GM21515 (cell line): ENCODE measurements around the gene CDKN2AIP.
"Not testable (repeated sequence)": the region's sequence is repeated elsewhere in the genome, so short reads cannot be mapped to it uniquely, and the experiment has no call there.

Source experiments
- ATAC-seq: cut with Tn5 transposase; IDR thresholded peaks from one replicate; pipeline ENCODE4 v1.9.1; 2021; ENCODE audit not compliant: unreplicated experiment

CDKN2AIP gene

GRCh38 chr4:183412821-183413220 lies 31.6 kb upstream of the CDKN2AIP start:
- ATAC-seq = no peak

- no peak for ATAC-seq
These were observed 30.9 kb upstream of the CDKN2AIP start for GRCh38 chr4:183413234-183414200.

- no peak for ATAC-seq
These were observed 27.3 kb upstream of the CDKN2AIP start for GRCh38 chr4:183416879-183417755.

GRCh38 chr4:183422962-183423631 lies 21.3 kb upstream of the CDKN2AIP start:
- no peak for ATAC-seq

GRCh38 chr4:183424109-183424744 lies 20.2 kb upstream of the CDKN2AIP start:
- no peak for ATAC-seq

- ATAC-seq = no peak
These were observed 17.9 kb upstream of the CDKN2AIP start for GRCh38 chr4:183426507-183426906.

GRCh38 chr4:183429489-183429888 lies 14.9 kb upstream of the CDKN2AIP start:
- ATAC-seq = no peak

DNA sequence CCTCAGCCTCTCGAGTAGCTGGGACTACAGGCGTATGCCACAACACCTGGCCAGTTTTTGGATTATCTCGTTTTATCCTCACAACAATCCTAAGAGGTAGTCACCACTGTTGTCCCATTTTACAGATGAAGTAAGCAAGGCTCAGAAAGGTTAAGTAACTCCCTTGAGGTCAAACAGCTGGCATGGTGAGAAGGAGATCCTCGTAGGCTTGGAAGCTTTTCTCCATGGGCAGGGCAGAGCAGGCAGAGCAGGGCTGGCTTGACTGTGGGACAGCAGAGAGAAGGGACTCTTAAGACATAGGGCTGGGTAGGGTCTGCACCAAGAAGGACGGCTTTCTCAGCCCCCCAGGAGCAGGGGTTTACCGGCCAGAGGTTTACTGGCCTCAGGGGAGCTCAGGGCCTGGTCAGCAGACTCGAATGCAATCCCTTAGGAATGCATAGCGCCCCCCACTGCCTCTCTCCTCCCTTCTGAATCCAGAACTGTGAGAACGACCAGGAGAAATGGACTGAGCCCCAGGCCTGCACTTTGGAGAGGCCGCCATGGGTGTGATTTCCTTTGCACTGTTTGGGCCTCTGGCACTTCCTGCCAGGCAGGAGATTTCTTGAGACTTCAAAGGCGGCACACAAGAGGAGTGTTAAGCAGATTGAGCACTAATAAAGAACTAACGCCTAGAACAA lies 14.0 kb upstream of the CDKN2AIP start:
- ATAC-seq = no peak

DNA sequence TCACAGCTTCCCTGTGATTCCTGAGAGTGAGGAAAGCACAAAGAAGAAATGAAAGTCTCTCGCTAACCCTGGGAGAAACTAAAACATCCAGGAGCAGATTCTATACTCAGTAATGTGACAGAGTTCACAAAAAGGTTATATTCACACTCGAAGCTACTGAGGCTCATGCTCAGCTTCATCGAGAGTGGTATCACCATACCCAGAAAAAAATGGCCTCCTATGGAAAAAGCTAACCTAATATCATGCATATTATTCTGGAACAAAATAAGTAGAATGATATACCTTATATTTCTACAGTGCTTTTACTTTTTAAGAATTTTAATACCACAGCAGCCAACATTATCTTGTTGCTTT lies 13.5 kb upstream of the CDKN2AIP start:
- ATAC-seq = no peak

GRCh38 chr4:183431614-183432013 lies 12.8 kb upstream of the CDKN2AIP start:
- ATAC-seq = no peak

GRCh38 chr4:183433183-183433582 lies 11.3 kb upstream of the CDKN2AIP start:
- ATAC-seq = not testable (repeated sequence)

DNA sequence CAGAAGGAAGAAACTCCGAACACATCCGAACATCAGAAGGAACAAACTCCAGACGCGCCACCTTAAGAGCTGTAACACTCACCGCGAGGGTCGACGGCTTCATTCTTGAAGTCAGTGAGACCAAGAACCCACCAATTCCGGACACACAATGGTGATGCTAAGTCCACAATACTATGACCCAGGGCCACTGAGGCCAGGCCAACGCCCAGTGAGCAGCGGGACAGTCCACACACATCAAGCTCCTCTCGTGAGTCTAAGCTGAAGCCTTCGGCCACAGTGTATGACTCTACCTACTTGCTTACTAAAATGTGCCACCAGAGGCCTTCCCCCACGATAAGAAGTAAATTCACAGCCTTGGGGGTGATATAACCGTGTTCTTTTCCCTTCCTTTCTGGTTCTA lies 10.2 kb upstream of the CDKN2AIP start:
- no peak for ATAC-seq

DNA sequence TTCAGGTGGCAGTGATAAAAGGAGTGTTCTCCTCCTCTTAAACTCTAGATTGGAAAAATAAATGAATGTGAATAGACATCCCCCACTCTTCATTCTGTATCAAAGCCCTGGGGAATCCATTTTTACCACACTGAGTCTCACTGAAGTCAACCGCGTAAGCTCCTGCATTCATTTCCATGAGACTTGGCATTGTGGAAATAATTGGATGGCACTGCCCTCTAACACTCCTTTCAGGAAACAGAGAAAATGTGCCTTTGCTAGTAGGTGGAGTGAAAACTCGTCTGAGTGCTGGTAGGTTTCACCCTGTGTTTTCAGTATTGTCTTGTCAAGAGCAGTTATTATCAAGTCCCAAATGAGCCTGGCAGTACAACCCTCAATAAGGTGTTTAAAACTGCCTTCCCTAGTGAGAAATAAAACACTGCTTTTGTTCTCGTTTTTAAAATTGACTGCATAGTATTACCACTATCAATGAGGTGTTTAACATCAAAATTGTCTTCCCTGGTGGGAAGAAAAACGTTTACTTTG lies 9.7 kb upstream of the CDKN2AIP start:
- ATAC-seq = no peak

DNA sequence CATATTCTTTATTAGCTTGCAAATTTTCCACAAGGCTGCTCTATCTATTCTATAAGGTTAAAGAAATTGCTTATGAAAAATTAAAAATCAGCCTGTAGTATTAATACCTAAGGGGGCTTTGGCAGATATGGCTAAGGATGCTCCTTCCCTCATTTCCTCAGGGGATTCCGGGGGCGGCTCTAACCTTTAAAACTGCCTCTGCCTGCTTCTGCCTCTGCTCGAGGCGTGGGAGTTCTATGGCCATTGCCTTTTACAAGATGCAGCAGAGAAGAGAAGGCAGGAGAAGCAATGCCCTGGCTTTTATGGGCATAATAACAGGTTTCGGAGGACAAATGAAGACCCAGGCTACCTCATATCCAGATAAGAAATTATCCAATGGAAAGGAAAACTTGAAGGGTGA lies 8.6 kb upstream of the CDKN2AIP start:
- no peak for ATAC-seq

DNA sequence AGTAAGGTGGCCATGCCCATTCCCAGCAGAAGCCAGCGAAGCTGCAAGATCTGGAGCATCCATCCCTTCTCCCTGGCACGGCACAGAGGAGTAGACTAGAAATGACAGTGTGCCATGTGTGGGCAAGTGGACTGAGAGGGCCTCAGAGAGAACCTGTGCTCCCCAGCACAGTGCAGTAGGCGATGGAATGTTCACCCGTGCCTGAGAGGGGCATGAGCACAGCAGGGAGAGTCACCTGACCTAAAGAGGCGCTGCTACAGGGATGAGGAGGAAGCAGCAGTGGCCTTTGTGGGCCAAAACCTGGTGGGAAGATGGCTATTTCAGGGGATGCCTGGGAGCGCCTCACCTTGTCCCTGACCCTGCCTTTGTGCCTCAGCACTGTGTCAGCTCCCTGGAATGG lies 8.0 kb upstream of the CDKN2AIP start:
- no peak for ATAC-seq

DNA sequence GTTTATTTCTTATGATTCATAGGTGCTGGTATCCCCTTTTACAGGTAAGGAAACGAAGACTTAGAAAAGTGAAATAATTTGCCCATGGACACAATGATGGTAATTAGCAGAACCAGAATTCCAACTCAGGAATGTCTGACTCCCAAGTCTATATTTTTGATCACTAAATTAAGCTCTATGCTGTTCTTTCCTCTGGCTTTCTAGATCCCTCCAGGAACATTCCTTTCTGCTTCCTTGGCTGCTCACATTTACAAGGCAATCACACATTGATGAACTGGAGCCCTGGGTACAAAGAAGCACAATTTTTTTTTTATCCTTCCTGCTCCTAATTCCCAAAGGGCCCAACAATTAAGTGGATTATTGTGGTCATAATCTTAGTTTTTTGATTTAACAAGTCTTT lies 7.0 kb upstream of the CDKN2AIP start:
- ATAC-seq = no peak

DNA sequence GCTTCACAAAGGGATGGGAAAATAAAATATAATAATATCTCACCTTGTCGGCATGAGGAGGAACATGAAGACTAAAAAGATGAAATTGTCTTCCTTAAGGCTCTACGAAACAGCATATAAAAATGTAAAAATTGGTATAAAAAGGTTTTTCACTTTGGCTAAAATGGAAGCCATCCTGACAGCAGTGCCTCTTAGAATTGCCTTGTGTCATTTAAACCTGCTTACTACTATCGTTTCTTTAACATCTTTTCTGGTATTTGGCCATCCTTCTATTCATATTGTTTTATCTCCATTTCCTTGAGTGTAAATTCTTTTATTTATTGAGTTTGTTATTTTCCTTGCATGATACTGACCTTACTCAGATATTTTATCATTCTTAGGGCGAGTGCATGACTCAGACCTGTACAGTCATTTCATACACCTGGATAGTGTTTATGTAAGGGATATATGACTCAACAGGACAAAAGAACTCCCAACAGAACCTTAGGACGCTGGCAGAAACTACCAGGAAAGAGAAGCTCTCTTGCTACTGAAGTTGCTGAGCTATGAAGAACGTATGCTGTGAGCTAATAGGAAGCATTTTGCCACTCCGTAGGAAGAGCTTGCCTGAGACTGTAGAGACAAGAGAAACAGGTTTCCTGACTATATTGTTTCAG lies 5.8 kb upstream of the CDKN2AIP start:
- no peak for ATAC-seq

DNA sequence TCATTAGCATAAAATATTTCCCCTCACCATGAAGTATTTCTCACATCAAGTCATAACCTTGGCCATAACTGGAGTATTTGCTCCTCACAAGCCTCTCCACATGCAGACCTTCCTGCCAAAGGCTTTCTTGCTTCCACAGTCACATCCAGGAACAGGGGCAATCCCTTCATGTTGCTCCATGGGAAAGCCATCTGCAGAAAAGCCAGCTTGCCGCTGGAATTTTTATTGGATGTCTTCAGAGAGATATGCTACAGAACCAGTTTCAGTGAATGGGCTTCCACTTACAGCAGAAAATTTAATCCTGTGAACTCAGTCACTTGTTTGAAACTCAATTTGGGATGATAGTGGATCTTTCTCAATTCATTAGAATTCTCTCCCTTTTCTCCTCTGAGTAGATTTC lies 3.2 kb upstream of the CDKN2AIP start:
- ATAC-seq = no peak

GRCh38 chr4:183443655-183444213 lies 702 bp upstream of the CDKN2AIP start:
- ATAC-seq = no peak
